ENCODE data around the gene EML5. TPM values are rescaled to one million over a fixed set of nuclear protein-coding genes. Genes with fewer than 3 reads are reported as not detected.

Gene EML5
- polyA plus RNA-seq, 1 experiment = 1.2 TPM

GRCh38 chr14:88613552-88614010, 179.2 kb downstream of the EML5 start:
- ChIA-PET CTCF (interaction anchor here (1.0 to 1.2 kb wide), 2 partner anchors 8 to 29 kb away, joined by 3 read pairs; no protein-coding TSS in a partner anchor), POLR2A (interaction anchor here (0.8 kb wide), 1 partner anchor 9 kb away, joined by 3 read pairs; no protein-coding TSS in a partner anchor)

GRCh38 chr14:88612981-88613380, 179.8 kb downstream of the EML5 start:
- no peak overlapping the region for H3K4me3 ChIP-seq (ENCODE audit: low read depth, low read length)
- no peak for DNase-seq (ENCODE audit: low read depth)
- no peaks in the 10 kb centered on the region for H3K27me3 ChIP-seq (ENCODE audit: control insufficient read depth, insufficient read depth, low read length)
- ChIA-PET POLR2A (no interaction called here), CTCF (interaction anchor here (1.0 kb wide), 1 partner anchor 30 kb away, joined by 3 read pairs; no protein-coding TSS in a partner anchor)
- peaks cover 3% of the 10 kb centered on the region; the same call in 1 of the 2 replicates for H3K36me3 ChIP-seq (ENCODE audit: control insufficient read depth, insufficient read depth, low read length)
- no peak for TF ChIP-seq CTCF (IDR thresholded peaks at IDR 0.05; ENCODE audit: insufficient read depth, low read depth, low read length)

More at GRCh38 chr14:88613552-88614010, 179.2 kb downstream of the EML5 start:
- no peak overlapping the region for H3K4me3 ChIP-seq (ENCODE audit: low read depth, low read length)
- no peak for DNase-seq (ENCODE audit: low read depth)
- no peaks in the 10 kb centered on the region for H3K27me3 ChIP-seq (ENCODE audit: control insufficient read depth, insufficient read depth, low read length)
- H3K36me3 ChIP-seq (ENCODE audit: control insufficient read depth, insufficient read depth, low read length) = peaks cover 4% of the 10 kb centered on the region
- no peak for TF ChIP-seq CTCF (IDR thresholded peaks at IDR 0.05; ENCODE audit: insufficient read depth, low read depth, low read length)

- peaks cover 10% of the 10 kb centered on the region for H3K36me3 ChIP-seq (ENCODE audit: control insufficient read depth, insufficient read depth, low read length)
- no peak for TF ChIP-seq CTCF (IDR thresholded peaks at IDR 0.05; ENCODE audit: insufficient read depth, low read depth, low read length)
- no peak for DNase-seq (ENCODE audit: low read depth)
Measured at GRCh38 chr14:88611878-88612277, 180.9 kb downstream of the EML5 start.

GRCh38 chr14:88607829-88608228, 184.9 kb downstream of the EML5 start:
- DNase-seq (ENCODE audit: low read depth) = no peak
- CTCF ChIA-PET = no interaction called here
- H3K36me3 ChIP-seq (ENCODE audit: control insufficient read depth, insufficient read depth, low read length) = peaks cover 16% of the 10 kb centered on the region

More at GRCh38 chr14:88611878-88612277, 180.9 kb downstream of the EML5 start:
- Histone ChIP-seq H3K4me3 (ENCODE audit: low read depth, low read length) (no peak overlapping the region), H3K27me3 (ENCODE audit: control insufficient read depth, insufficient read depth, low read length) (no peaks in the 10 kb centered on the region)
- POLR2A ChIA-PET = no interaction called here
- CTCF ChIA-PET = no interaction called here

GRCh38 chr14:88605594-88605993, 187.2 kb downstream of the EML5 start:
- no peak for DNase-seq (ENCODE audit: low read depth)
- POLR2A ChIA-PET = no interaction called here
- CTCF ChIA-PET = interaction anchor here (0.9 to 1.3 kb wide), 3 partner anchors 8 to 62 kb away, joined by 3 read pairs; no protein-coding TSS in a partner anchor
- no peak overlapping the region for H3K4me3 ChIP-seq (ENCODE audit: low read depth, low read length)
- TF ChIP-seq CTCF (IDR thresholded peaks at IDR 0.05; ENCODE audit: insufficient read depth, low read depth, low read length) = no peak
- H3K36me3 ChIP-seq (ENCODE audit: control insufficient read depth, insufficient read depth, low read length) = peaks cover 22% of the 10 kb centered on the region
- H3K27me3 ChIP-seq (ENCODE audit: control insufficient read depth, insufficient read depth, low read length) = no peaks in the 10 kb centered on the region

More at GRCh38 chr14:88607829-88608228, 184.9 kb downstream of the EML5 start:
- TF ChIP-seq CTCF (IDR thresholded peaks at IDR 0.05; ENCODE audit: insufficient read depth, low read depth, low read length) = no peak
- no peaks in the 10 kb centered on the region for H3K27me3 ChIP-seq (ENCODE audit: control insufficient read depth, insufficient read depth, low read length)
- POLR2A ChIA-PET = no interaction called here
- no peak overlapping the region for H3K4me3 ChIP-seq (ENCODE audit: low read depth, low read length)

Measured in BJ (cell line).